Lung microvascular endothelial cell (primary cell): Measurements from ENCODE around the gene CNGB1. TPM values are rescaled to one million over a fixed set of nuclear protein-coding genes. Genes with fewer than 3 reads are reported as not detected.
"Not testable (repeated sequence)": the region's sequence is repeated elsewhere in the genome, so short reads cannot be mapped to it uniquely, and the experiment has no call there.

Experiments
- DNase-seq, 2 donors: peaks; one replicate each; pipeline versions ENCODE4 v3.0.0 to v3.0.0-alpha.2; 2010; ENCODE audit warnings: low read depth in 2 of 2
- total RNA-seq: library from RNA; depleted of rRNA; stranded (reverse); fragments of >200 nt; gene quantifications from 2 replicates; pipeline ENCODE4 v1.2.1, GENCODE V29; 2014

CNGB1 gene
- total RNA-seq, 1 donor from 2014 or later, result not detected

DNA sequence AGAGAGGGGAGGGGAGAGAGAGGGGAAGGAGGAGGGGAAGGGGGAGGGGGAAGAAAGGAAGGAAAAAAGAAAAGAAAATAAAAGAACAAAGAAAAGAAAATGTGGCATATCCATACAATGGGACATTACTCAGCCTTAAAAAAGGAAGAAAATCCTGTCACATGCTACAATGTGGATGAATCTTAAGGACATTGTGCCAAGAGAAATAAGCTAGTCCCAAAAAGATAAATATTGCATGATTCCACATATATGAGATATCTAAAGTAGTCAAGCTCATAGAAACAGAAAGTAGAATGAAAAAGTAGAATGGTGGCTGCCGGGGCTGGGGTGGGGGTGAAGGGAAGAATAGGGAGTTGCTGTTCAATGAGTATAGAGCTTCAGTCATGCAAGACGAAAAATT is 40.4 kb downstream of the CNGB1 start:
- DNase-seq, result no peak

DNA sequence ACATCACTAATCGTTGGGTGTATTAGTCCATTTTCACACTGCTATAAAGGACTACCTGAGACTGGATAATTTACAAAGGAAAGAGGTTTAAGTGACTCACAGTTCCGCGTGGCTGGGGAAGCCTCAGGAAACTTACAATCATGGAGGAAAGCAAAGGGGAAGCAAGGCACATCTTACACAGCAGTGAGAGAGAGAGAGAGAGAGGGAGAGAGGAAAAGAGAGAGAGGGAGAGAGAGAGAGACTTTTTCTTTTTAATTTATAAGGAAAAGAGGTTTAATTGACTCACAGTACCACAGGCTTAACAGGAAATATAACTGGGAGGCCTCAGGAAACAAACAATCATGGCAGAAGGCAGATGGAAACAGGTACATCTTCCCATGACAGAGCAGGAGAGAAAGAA is 41.7 kb downstream of the CNGB1 start:
- DNase-seq, result no peak

GRCh38 chr16:57926041-57926440 is 44.9 kb downstream of the CNGB1 start:
- no peak for DNase-seq

DNA sequence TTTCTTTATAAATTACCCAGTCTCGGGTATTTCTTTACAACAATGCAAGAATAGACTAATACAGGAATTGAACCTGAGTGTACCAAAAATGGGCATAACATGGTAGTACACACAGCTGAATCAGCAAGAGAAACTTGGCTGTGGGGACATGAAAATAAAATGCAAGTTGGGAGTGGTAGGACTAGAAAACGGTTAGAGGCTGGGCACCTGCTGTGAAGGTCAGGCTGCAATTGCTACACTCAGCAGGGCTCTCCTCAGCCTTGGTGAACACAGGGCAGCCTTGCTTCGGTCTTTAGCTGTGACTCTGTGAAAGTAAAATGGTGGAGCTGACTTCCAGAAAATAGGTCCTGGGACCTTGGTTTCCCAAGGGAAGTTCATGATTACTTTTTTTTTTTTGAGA is 45.6 kb downstream of the CNGB1 start:
- no peak for DNase-seq

GRCh38 chr16:57924514-57924913 is 46.4 kb downstream of the CNGB1 start:
- DNase-seq, result no peak

DNA sequence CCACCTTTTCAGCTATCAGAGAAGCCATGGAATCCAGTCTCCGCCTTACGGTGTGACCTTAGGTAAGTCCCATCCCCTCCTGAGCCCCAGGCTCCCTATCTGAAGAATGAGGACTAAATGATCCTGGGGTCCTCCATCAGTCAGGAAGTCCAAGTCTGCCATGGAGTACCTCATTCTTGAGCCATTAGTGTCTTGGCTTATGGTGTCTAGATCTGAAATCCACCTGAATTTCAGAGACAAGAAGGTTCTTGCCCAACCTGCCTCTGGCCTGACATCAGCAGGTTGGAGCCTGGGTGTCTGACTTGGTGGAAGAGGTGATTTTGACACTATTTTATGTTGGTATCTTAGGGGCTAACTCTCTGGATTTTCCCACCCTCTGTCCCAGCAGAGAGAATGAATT is 47.1 kb downstream of the CNGB1 start:
- no peak for DNase-seq

GRCh38 chr16:57923418-57923817 is 47.5 kb downstream of the CNGB1 start:
- no peak for DNase-seq

DNA sequence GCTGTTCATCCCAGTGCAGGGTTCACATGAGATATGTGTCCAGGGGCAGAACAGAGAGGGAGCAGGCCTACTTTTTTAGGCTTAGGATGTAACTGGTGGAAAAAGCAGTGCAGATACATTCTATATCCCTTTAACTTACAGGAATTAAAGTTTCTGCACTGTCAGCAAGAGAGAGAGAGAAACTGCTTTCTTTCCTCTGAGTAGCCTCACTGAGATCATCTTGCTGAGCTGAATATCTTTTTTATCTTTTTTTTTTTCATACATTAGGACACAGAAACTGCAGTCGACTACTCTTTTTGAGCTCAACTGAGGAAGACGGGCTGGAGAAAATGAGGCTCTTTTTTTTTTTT is 50.1 kb downstream of the CNGB1 start:
- no peak for DNase-seq

- no peak for DNase-seq
Measured at GRCh38 chr16:57920215-57920879, 50.6 kb downstream of the CNGB1 start.

DNA sequence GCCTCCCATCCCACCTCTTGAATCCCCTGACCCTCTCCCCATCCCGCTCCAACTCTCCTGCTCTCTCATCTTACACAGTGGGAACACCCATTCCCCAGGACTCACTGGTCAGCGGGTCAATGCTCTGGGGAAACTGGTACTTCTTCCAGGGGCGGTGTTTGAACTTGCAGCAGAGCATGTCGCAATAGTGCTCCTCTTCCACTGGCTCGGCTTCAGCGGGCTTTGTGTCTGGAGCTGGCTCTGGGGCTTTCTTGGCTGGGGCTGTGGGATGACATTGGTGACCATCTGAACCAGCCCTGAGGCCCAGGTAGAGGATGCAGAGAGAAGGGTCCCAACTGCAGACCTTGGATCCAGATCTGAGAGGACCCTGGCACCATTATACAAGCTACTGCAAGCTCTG is 51.9 kb downstream of the CNGB1 start:
- no peak for DNase-seq

DNA sequence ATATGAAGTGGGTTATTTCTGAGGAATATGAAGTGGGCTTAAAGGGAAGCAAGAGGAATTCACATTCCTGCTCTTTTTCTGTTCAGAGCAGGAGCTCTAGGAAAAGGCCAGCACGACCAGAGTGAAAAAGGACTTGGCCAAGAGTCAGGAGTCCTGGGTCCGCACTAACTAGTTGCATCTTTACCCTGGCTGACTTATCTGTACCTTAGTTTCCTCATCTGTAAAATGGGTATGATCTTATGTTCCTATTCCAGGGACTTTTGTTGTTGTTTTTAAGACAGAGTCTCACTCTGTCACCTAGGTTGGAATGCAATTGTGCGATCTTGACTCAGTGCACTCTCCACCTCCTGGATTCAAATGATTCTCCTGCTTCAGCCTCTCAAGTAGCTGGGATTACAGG is 52.5 kb downstream of the CNGB1 start:
- no peak for DNase-seq

- DNase-seq, result not testable (repeated sequence)
Measured at GRCh38 chr16:57917929-57918328, 53.0 kb downstream of the CNGB1 start.

DNA sequence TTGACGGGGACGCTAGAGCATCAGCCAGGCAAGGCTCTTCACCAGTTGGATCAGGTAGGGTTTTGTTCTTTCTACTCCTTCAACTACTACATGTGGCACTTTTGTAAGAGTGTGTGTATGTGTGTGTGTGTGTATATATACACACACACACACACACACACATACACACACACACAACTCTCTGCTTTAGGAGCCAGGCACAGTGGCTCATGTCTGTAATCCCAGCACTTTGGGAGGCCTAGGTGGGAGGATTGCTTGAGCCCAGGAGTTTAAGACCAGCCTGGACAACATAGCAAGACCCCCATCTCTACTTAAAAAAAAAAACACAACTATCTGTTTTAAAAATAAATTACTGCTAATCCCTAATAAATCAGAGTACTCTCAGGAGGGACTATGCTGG is 53.4 kb downstream of the CNGB1 start:
- DNase-seq, result not testable (repeated sequence)

DNA sequence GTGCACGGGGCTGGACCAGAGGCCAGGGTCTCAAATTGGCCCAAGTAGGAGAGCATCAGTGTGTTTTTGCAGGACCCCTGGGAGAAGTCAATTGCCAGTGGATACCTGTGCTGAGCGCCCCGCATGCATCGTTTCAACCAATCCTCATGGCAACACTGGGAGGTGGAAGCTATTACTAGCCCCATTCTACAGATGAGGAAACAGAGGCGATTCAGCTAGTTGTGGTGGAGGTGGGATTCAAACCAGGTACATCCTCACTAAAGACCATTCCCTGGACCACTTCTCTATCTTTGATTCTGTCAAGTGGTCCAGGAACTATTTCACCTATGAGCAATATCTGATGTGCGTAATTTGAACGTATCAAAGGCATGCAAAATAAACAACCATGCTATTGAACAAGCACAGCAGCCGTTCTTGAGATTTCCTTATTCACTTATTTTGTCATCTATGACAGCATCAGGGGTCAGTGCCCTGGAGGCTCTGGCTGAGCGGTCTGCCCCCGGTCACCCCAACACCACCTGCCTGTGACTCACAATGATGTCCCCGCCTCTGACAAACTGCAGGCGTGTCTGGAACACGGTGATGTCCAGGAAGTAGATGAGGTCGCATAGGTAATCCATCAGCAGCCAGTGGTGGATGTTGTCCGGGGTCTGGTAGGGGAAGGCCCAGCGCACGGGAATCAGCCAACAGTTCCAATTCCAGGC is 54.0 kb downstream of the CNGB1 start:
- DNase-seq, result peak in 1 of 2 donors; percentile 34

DNA sequence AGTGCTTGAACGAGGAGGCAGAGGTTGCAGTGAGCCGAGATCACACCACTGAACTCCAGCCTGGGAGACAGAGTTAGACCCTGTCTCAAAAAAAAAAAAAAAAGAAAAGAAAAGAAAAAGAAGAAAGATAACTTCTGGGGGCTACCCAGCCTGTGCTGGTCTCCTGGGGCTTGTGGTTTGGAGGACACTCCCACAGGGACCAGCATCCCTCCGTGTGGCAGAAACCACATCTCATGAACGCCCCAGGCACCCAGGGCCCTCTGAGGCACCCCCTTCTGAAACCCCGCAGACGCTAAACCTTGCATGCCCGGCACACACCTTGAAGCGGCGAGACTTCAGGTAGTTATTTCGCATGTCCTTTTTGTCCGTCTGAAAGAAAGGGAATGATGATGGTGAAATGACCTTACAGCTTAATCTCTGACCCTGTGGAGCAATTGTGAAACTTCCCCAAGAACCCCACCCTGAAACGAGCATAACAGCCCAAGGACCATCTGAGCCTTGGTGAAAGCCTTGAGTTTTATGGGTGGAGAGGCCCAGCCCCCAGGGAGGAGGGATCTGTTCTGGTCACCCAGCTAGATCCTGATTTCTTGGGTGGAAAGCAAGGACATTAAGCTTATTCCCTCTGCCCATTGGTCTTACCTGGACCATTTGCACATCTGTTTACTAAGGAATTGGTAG is 55.0 kb downstream of the CNGB1 start:
- no peak for DNase-seq

- no peak for DNase-seq
Measured at GRCh38 chr16:57915267-57915666, 55.7 kb downstream of the CNGB1 start.

GRCh38 chr16:57914244-57915173 is 56.4 kb downstream of the CNGB1 start:
- DNase-seq, result no peak

GRCh38 chr16:57912529-57913260 is 58.2 kb downstream of the CNGB1 start:
- no peak for DNase-seq

- DNase-seq, result no peak
Measured at GRCh38 chr16:57911743-57912142, 59.2 kb downstream of the CNGB1 start.

- no peak for DNase-seq
Measured at GRCh38 chr16:57910696-57911095, 60.2 kb downstream of the CNGB1 start.

DNA sequence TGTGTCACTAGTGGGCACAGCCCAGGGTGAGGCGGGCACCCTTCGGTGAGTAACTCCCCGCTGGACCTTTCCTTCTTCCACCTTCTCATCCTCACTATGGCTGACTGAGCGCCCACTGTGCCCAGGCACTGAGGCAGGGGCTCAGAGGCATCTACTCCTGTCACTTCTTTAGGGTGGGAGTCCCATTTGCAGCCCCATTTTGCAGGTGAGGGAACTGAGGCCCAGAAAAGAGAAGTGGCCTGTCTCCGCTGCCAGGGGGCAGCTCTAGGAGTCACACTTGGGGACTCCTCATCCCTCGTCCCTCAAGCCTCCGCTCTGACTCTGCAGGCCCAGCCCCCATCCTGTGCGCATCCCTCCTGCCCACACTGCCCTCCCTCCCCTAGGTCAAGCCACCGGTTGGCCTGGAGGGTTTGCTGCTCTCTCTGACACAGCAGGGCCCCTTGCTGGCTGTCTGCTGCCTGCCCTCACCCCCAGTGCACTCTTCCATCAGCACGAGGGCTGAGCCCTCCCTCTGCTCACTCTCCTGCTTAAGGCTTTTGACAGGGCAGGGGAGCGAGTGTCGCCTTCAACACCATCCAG is 62.4 kb downstream of the CNGB1 start:
- DNase-seq, result no peak
